Measurements from ENCODE around the gene FHOD3. TPM values are rescaled to one million over a fixed set of nuclear protein-coding genes. Genes with fewer than 3 reads are reported as not detected.

FHOD3 gene
- total RNA-seq, 1 donor from 2014 or later = 8.9 TPM

GRCh38 chr18:36419188-36419899 is 121.8 kb downstream of the FHOD3 start:
- H3K27me3 Mint-ChIP-seq (ENCODE audit: low read depth) = no peaks in the 10 kb centered on the region
- no peak for DNase-seq (ENCODE audit: low spot score)
- H3K4me1 Mint-ChIP-seq (ENCODE audit: low read depth) = peaks cover 32% of the 10 kb centered on the region
- TF ChIP-seq CTCF (IDR thresholded peaks at IDR 0.05) = no peak
- H3K4me3 Mint-ChIP-seq (ENCODE audit: unreplicated experiment) = no peak overlapping the region
- H3K27ac Mint-ChIP-seq (ENCODE audit: unreplicated experiment) = no peak overlapping the region
- H3K9me3 Mint-ChIP-seq (ENCODE audit: low read depth) = no peaks in the 10 kb centered on the region
- no peaks in the 10 kb centered on the region for H3K36me3 Mint-ChIP-seq (ENCODE audit: low read depth)

GRCh38 chr18:36419900-36420531 is 122.5 kb downstream of the FHOD3 start:
- Mint-ChIP-seq H3K9me3 (ENCODE audit: low read depth) (no peaks in the 10 kb centered on the region), H3K4me3 (ENCODE audit: unreplicated experiment) (no peak overlapping the region), H3K27me3 (ENCODE audit: low read depth) (no peaks in the 10 kb centered on the region), H3K36me3 (ENCODE audit: low read depth) (no peaks in the 10 kb centered on the region), H3K4me1 (ENCODE audit: low read depth) (peaks cover 32% of the 10 kb centered on the region), H3K27ac (ENCODE audit: unreplicated experiment) (no peak overlapping the region)
- no peak for DNase-seq (ENCODE audit: low spot score)
- no peak for TF ChIP-seq CTCF (IDR thresholded peaks at IDR 0.05)

GRCh38 chr18:36420826-36421225 is 123.3 kb downstream of the FHOD3 start:
- H3K4me1 Mint-ChIP-seq (ENCODE audit: low read depth) = peaks cover 28% of the 10 kb centered on the region
- TF ChIP-seq CTCF (IDR thresholded peaks at IDR 0.05) = no peak

GRCh38 chr18:36424741-36425142 is 127.2 kb downstream of the FHOD3 start:
- no peaks in the 10 kb centered on the region for H3K27me3 Mint-ChIP-seq (ENCODE audit: low read depth)

More at GRCh38 chr18:36420826-36421225, 123.3 kb downstream of the FHOD3 start:
- H3K27me3 Mint-ChIP-seq (ENCODE audit: low read depth) = no peaks in the 10 kb centered on the region
- no peak for DNase-seq (ENCODE audit: low spot score)
- no peaks in the 10 kb centered on the region for H3K36me3 Mint-ChIP-seq (ENCODE audit: low read depth)
- no peak overlapping the region for H3K4me3 Mint-ChIP-seq (ENCODE audit: unreplicated experiment)
- no peak overlapping the region for H3K27ac Mint-ChIP-seq (ENCODE audit: unreplicated experiment)
- no peaks in the 10 kb centered on the region for H3K9me3 Mint-ChIP-seq (ENCODE audit: low read depth)

GRCh38 chr18:36427369-36427768 is 129.9 kb downstream of the FHOD3 start:
- H3K9me3 Mint-ChIP-seq (ENCODE audit: low read depth) = no peaks in the 10 kb centered on the region
- H3K27ac Mint-ChIP-seq (ENCODE audit: unreplicated experiment) = no peak overlapping the region
- no peaks in the 10 kb centered on the region for H3K27me3 Mint-ChIP-seq (ENCODE audit: low read depth)
- no peak overlapping the region for H3K4me3 Mint-ChIP-seq (ENCODE audit: unreplicated experiment)
- peaks cover 10% of the 10 kb centered on the region for H3K4me1 Mint-ChIP-seq (ENCODE audit: low read depth)
- DNase-seq (ENCODE audit: low spot score) = no peak
- no peaks in the 10 kb centered on the region for H3K36me3 Mint-ChIP-seq (ENCODE audit: low read depth)
- no peak for TF ChIP-seq CTCF (IDR thresholded peaks at IDR 0.05)

More at GRCh38 chr18:36424741-36425142, 127.2 kb downstream of the FHOD3 start:
- Mint-ChIP-seq H3K4me3 (ENCODE audit: unreplicated experiment) (no peak overlapping the region), H3K4me1 (ENCODE audit: low read depth) (peaks cover 30% of the 10 kb centered on the region), H3K36me3 (ENCODE audit: low read depth) (no peaks in the 10 kb centered on the region), H3K27ac (ENCODE audit: unreplicated experiment) (no peak overlapping the region), H3K9me3 (ENCODE audit: low read depth) (no peaks in the 10 kb centered on the region)
- no peak for TF ChIP-seq CTCF (IDR thresholded peaks at IDR 0.05)
- DNase-seq (ENCODE audit: low spot score) = no peak

All from chondrocyte (in vitro differentiated cells).